RPMI8226 (cell line): ENCODE data around the gene AGPAT2.

Source experiments
- DNase-seq: peaks from one replicate; pipeline ENCODE4 v3.0.0-alpha.2; 2015

The AGPAT2 gene

DNA sequence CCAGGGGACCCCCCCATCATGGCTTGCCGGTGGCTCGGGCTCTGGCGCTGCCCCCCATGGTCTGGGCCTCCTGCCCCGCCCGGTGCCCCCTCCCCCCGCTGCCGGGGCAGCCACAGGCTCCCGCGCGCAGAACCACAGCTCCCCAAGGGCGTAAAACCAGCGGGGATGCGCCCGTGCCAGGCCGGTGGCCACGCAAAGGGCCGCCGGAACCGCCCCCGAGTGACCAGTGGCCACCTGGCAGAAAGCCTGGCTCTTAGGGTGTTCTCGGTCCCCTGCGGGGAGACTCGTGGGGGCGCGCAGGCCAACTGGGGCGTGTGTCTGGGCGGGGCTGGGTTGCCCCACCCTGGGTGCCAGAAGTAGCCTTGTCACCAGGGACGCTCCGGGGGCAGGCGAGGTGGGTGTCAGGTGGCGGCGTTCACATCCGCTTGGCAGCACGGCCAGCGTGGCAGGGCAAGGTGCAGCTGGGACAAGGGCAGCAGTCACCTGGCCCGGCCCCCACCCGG lies 515 bp upstream of the AGPAT2 start:
- DNase-seq = peak; percentile 73

DNA sequence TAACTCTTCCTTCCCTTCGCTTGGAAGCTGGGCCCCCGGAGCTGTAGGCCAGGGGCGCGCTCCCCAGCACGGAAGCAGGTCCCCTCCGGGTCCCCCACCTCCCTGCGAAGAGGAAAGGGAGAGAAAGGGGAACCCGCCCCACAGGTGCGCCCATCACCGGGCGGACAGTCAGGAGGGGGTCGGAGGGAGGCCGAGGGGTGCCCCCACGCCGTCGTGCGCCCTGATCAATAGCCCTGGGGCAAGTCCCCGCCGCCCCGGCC lies 793 bp downstream of the AGPAT2 start:
- DNase-seq = no peak

GRCh38 chr9:136685790-136686533 lies 1.3 kb downstream of the AGPAT2 start:
- no peak for DNase-seq

GRCh38 chr9:136685216-136685615 lies 2.0 kb downstream of the AGPAT2 start:
- no peak for DNase-seq

GRCh38 chr9:136684799-136685198 lies 2.5 kb downstream of the AGPAT2 start:
- DNase-seq = no peak

DNA sequence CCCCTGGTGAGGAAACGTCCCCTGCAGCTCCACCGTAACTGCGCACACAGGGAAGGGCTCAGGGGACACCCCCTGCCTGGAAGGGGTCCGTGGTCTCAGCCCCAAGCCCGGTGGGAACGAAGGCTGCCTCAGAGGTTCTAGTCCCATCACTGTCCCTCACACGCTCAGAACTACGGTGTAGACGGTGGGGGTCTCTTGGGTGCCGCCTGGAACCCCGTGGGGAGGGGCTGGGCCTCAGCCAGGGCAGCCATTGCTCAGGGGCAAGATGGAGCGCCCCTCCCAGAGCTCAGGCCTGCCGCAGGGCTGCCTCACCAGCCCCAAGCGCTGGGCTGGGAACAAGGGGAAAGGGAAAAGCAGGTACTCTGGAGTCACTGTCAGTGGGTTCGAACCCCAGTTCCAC lies 2.9 kb downstream of the AGPAT2 start:
- no peak for DNase-seq

DNA sequence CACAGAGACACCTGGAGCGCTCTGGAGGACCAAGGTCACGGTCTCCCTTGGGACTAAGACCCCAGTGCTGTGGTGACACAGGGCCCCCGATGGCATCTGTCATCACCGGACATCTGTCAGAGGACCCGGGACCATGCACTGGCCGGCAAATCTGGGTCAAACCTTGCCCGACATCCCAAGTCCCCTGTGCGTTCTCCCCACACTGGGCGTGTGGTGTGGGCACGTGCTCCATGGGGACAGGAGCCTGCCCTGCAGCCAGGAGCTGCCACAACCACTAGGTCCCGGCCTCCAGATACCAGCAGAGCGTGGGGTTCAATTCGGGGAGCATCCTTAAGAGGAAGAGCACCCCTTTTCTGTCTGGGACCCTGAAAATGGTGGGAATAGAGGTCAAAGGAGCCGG lies 3.5 kb downstream of the AGPAT2 start:
- DNase-seq = no peak

DNA sequence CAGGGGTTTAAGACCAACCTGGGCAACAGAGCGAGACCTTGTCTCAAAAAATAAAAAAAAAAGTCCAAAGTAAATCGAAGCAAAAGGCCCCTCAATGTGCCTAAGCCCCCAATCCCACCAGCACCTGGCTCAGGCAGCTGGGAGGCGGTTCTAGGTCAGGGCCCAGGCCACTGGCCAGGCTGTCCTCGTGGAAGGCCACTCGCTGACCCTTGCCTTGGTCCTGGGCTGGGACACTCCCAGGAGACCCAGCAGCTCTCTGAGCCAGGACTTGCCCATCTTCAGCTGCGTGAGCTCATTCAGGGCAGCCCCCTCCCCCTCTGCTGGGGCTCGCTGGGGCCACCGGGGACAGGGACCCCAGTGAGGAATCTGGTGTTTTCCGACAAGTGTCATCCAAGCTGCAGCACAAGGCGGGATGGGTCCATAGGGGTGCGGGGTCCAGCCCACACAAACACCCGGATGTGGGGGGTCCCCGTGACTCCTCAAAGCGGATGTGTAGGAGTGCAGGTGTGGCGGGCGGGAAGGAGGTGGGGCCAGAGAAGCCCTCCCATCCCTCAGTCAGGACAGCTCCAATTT lies 4.0 kb downstream of the AGPAT2 start:
- no peak for DNase-seq

DNA sequence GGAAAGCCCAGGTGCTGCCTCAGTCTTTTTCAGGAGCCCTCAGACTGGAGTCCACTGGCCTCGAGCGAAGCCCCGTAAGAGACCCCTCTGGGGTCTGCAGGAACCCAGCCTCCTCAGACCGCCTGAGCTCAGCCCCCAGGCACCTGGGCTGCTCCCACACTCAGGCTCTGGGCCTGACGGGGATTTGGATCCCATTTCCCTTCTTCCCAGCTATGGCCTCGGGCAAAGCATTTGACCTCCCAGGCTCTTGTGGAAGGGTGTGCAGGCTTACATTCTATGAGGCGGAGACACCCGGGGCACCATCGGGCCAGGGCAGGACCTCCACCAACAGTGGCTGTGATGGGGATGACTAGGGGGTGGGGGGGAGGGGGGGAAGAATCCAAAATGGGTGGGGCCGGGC lies 4.5 kb downstream of the AGPAT2 start:
- no peak for DNase-seq

- no peak for DNase-seq
Measured at GRCh38 chr9:136681945-136682699, 5.1 kb downstream of the AGPAT2 start.

DNA sequence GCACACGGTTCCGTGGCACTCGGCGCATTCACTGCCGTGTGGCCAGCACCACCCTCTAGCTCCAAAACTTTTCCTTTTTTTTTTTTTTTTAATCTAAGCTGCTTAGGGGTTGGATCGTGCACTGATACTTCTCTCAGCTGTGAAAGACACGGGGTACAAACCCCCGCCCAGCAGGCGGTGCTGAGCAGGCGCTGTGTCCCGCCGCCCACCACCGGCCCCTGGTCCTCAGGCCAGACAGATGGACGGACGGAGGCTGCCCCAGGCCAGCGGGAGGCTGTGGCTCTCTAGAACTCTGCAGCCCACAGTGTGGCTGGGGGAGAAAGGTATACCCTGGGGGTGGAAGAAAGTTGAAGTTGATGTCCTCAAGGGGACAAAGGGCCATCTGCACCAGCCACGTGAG lies 6.2 kb downstream of the AGPAT2 start:
- no peak for DNase-seq

- DNase-seq = no peak
Measured at GRCh38 chr9:136679431-136679941, 7.8 kb downstream of the AGPAT2 start.

GRCh38 chr9:136678624-136679023 lies 8.6 kb downstream of the AGPAT2 start:
- DNase-seq = no peak

DNA sequence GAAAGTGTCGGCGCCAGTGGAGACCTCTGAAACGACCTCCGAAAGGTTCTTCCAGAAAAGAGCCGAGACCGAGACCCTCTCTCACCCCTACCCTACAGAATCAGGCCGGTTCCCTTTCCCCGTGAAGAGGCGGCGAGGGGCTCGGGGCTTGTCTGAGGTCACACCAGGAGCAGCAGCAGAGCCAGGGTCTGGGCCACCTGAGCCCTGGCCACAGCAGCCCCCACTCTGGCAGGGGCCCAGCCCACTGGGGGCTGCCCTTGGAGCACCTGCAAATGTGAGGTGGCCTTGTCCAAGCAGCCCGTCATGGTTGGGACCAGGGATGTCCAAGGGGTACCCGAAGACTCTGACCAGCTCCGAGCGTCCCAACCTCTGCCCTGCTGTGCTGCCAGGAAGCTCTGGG lies 9.2 kb downstream of the AGPAT2 start:
- no peak for DNase-seq

- DNase-seq = no peak
Measured at GRCh38 chr9:136676920-136677686, 10.2 kb downstream of the AGPAT2 start.

DNA sequence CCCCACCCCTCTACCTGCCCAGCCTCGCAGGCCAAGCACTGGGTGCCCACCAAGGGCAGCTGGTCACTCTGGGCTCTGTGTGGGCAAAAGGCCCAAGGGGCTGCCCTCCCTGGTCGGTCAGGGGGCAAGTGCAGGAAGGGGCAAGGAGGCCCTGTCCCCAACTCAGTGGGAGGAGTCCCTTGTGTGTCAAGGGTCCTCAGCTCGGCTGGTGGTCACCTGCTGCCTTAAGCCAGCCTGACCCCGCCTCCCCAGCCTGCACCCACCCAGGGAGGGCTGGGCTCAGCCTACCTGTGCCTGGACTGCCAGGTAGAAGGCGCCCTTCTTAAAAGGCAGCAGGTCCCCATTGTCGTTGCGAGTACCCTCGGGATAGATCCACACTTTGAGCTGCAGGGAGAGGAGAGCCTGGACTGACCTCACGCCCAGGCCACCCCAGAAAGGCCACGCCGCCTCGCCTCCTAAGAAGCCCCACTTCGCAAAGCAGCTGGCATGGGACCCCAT lies 10.9 kb downstream of the AGPAT2 start:
- DNase-seq = no peak

DNA sequence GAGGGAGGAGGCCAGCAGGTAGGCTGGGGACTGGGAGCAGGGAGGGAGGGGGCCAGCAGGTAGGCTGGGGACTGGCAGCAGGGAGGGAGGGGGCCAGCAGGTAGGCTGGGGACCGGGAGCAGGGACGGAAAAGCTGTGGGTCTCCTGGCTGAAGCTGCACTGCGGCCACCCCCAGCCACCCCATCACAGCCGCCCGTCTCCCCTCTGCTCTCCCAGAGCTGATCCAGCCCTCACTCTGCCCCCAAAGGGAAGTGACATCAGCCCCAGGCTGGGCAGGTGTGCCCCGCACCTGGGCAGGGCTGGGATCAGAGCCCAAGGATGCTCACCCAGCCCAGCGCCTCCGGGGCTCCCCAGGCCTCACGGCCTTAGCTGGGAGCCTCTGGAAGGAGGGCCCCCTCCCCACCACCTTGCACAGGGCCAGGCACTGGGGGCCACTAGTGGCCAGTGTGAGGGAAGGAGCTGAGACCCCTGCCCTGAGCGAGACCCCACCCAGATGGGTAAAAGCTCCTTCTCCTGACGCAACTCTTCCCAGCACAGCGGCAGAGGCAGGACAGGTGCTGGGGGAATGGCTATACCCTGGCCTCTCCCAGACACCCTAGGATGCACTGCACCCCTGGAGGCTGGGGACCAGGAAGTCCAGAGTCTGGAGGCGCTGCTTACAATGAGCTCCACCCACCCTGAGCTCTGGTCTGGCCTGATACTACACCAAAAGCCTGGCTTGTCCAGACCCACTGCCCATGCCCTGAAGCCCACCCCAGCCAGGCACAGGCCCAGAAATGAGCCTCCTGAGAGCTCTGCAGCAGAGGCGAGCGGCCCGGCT lies 11.6 kb downstream of the AGPAT2 start:
- no peak for DNase-seq

DNA sequence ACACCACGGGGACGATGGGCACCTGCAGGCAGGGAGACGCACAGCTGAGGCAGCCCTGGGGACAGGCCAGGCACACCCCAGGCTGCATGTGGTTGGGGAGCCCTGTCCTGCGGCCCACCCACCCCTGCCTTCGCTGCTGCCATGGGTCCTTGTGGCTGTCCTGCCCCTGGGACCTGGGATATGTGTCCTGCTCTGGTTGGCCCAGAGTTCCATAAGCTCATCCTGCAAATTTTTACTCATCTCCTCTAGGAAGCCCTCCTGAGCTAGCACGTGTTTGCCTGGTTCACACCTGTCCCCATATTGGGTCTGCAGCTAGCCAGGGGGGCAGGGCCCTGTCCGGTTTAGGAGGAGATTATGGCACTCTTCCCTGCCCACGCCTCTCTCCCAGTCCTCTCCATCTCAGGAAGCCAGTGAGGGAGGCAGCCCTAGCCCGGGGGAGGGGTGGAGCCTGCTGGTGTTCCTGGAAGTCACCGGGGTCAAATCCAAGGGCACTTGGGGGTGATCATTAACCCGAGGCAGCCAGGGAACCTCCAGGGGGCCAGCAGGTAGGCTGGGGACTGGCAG lies 12.4 kb downstream of the AGPAT2 start:
- no peak for DNase-seq

- no peak for DNase-seq
Measured at GRCh38 chr9:136673975-136674785, 13.1 kb downstream of the AGPAT2 start.

DNA sequence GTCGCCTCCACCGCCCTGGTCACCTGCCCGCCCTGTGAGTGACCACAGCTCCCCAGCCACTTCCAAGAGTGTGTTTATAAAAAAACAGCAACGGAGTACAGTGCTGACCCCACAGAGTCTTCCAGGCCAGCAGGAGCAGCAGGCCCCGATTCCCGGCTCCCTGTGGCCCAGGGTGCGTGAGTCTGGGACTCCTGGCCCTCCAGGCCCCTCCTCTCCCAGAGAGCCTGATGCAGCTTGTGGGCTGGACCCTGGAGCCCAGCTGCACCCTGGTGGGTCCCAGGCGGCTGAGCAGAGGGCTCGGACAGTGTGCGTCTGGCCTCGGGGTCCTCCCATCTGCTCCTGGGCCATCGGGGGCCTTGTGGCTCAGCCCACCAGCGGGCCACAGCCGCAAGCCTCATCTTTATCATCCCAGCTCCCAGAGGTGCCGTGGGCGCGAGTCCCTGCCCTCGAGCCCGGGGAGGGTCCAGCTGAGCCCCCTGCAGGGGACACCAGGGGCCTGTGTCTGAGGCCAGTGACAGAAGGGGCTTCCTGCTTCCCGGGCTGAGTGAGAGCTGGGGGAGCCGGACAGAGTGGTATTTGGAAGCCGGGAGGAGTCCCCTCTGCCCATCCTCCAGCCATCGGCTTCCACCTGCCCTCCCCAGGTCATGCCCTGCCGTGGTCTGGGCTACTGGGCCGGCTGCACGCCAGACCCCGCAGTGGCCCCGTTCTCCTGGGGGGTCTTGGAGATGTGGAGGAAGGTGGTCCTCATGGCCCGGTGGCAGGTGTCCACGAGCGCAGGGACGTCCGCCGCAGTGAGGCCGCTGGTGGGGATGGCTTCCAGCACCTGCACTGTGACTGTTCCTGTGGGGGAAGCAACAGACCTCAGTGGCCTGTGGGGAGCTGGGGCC lies 13.9 kb downstream of the AGPAT2 start:
- DNase-seq = no peak
